Uterus (tissue), 4 donors: ENCODE measurements around the gene CLTB. TPM values are rescaled to one million over a fixed set of nuclear protein-coding genes. Genes with fewer than 3 reads are reported as not detected.

Experiments used
- DNase-seq, 2 donors: peaks; one replicate each; pipeline ENCODE4 v3.0.0-alpha.2; 2019 to 2020
- H3K27ac ChIP-seq, 2 donors: fragments of 200-600 bp; sonication (generic); 1 replicate in 1 of 2; 2 replicates in 1 of 2; pipeline ENCODE4 v1.5.1; 2016 to 2018
- H3K27me3 ChIP-seq, 2 donors: fragments of 200-600 bp; sonication (generic); one replicate each; pipeline ENCODE4 v1.5.1; 2018 to 2019; ENCODE audit warnings: control low read depth in 1 of 2
- H3K36me3 ChIP-seq, 2 donors: fragments of 200-600 bp; sonication (generic); one replicate each; pipeline ENCODE4 v1.5.1; 2019; ENCODE audit warnings: control low read depth in 1 of 2
- H3K4me1 ChIP-seq, 2 donors: fragments of 200-600 bp; sonication (generic); one replicate each; pipeline ENCODE4 v1.5.1; 2018 to 2019; ENCODE audit warnings: control low read depth in 1 of 2
- H3K4me3 ChIP-seq, 2 donors: fragments of 200-600 bp; sonication (generic); 1 replicate in 1 of 2; 2 replicates in 1 of 2; pipeline ENCODE4 v1.5.1; 2018 to 2019; ENCODE audit warnings: mild to moderate bottlenecking in 1 of 2
- H3K9me3 ChIP-seq, 2 donors: fragments of 200-600 bp; sonication (generic); one replicate each; pipeline ENCODE4 v1.5.1; 2019; ENCODE audit warnings: control low read depth in 1 of 2
- CTCF ChIP-seq, 4 experiments: fragments of 200-600 bp in 2 of 4; fragments of 450-650 bp in 2 of 4; sonication (generic) in 2 of 4; IDR thresholded peaks; one replicate each; pipeline ENCODE4 v1.5.1; 2016 to 2019; ENCODE audit warnings: antibody characterized with exemption in 4 of 4, mild to moderate bottlenecking in 2 of 4, moderate library complexity in 1 of 4
- POLR2A ChIP-seq, 2 donors: fragments of 450-650 bp; IDR thresholded peaks; one replicate each; pipeline ENCODE4 v1.6.1; 2016; ENCODE audit warnings: antibody characterized with exemption in 2 of 2, mild to moderate bottlenecking in 1 of 2, moderate library complexity in 1 of 2
- intact Hi-C: fragments of 100-400 bp; cut with DNase I; formaldehyde crosslinking; loops from one replicate; pipeline ENCODE4 v1.15.1; 2023; ENCODE audit warnings: low total_unique reads
- total RNA-seq, 4 donors: library from RNA; depleted of rRNA in 3 of 4; stranded (reverse); fragments of >200 nt in 3 of 4; gene quantifications; one replicate each; pipeline versions ENCODE4 v1.1.0 to v1.2.4, GENCODE V29; 2014 to 2023
- donor health status: DM: yes; HTN: yes; CAD: no.

Gene CLTB
- total RNA-seq, 4 donors from 2014 or later = 34.7 to 162 (median 63.4) TPM

- DNase-seq = no peak
- Histone ChIP-seq H3K27me3 (no peaks in the 10 kb centered on the region), H3K4me1 (peaks cover 3 to 10% of the 10 kb centered on the region in 2 donors), H3K27ac (peak overlapping the region; percentile 80 to 94), H3K9me3 (no peaks in the 10 kb centered on the region), H3K4me3 (no peak overlapping the region), H3K36me3 (no peaks in the 10 kb centered on the region)
- intact Hi-C loops = no loop called here
- TF ChIP-seq POLR2A (IDR thresholded peaks at IDR 0.05) (no peak), CTCF (IDR thresholded peaks at IDR 0.05) (no peak)
Measured at GRCh38 chr5:176414704-176415103, 1.6 kb downstream of the CLTB start.

GRCh38 chr5:176413709-176414191, 2.6 kb downstream of the CLTB start:
- no peak for DNase-seq
- Histone ChIP-seq H3K9me3 (no peaks in the 10 kb centered on the region), H3K27me3 (no peaks in the 10 kb centered on the region), H3K4me3 (no peak overlapping the region), H3K27ac (peak overlapping the region in 1 of 2 donors; percentile 34), H3K36me3 (no peaks in the 10 kb centered on the region), H3K4me1 (peaks cover 3 to 10% of the 10 kb centered on the region in 2 donors)
- intact Hi-C loops = no loop called here
- TF ChIP-seq CTCF (IDR thresholded peaks at IDR 0.05) (no peak), POLR2A (IDR thresholded peaks at IDR 0.05) (no peak)

- TF ChIP-seq CTCF (IDR thresholded peaks at IDR 0.05) = no peak
- no peak for TF ChIP-seq POLR2A (IDR thresholded peaks at IDR 0.05)
- no peak for DNase-seq
- Histone ChIP-seq H3K36me3 (no peaks in the 10 kb centered on the region), H3K9me3 (no peaks in the 10 kb centered on the region), H3K4me3 (no peak overlapping the region), H3K4me1 (peaks cover 3 to 10% of the 10 kb centered on the region in 2 donors), H3K27me3 (no peaks in the 10 kb centered on the region), H3K27ac (peak overlapping the region in 1 of 2 donors; percentile 34)
- intact Hi-C loops = no loop called here
Measured at GRCh38 chr5:176413255-176413565, 3.1 kb downstream of the CLTB start.

GRCh38 chr5:176412517-176413254, 3.7 kb downstream of the CLTB start:
- Histone ChIP-seq H3K27ac (no peak overlapping the region), H3K4me1 (peaks cover 3 to 10% of the 10 kb centered on the region in 2 donors), H3K9me3 (no peaks in the 10 kb centered on the region), H3K27me3 (no peaks in the 10 kb centered on the region), H3K4me3 (no peak overlapping the region), H3K36me3 (no peaks in the 10 kb centered on the region)
- intact Hi-C loops = no loop called here
- TF ChIP-seq CTCF (IDR thresholded peaks at IDR 0.05) (no peak), POLR2A (IDR thresholded peaks at IDR 0.05) (no peak)
- no peak for DNase-seq

GRCh38 chr5:176410486-176411180, 5.7 kb downstream of the CLTB start:
- DNase-seq = no peak
- intact Hi-C loops = no loop called here
- H3K4me3 ChIP-seq = no peak overlapping the region
- no peaks in the 10 kb centered on the region for H3K9me3 ChIP-seq
- peaks cover 0 to 6% of the 10 kb centered on the region in 2 donors for H3K4me1 ChIP-seq
- H3K36me3 ChIP-seq = no peaks in the 10 kb centered on the region
- H3K27me3 ChIP-seq = no peaks in the 10 kb centered on the region
- TF ChIP-seq POLR2A (IDR thresholded peaks at IDR 0.05) (no peak), CTCF (IDR thresholded peaks at IDR 0.05) (no peak)
- no peak overlapping the region for H3K27ac ChIP-seq
